H1 (cell line): ENCODE measurements around the gene CISD1. TPM values are rescaled to one million over a fixed set of nuclear protein-coding genes. Genes with fewer than 3 reads are reported as not detected.

Source experiments
- CTCF ChIA-PET: fragments of 300-600 bp; sonication (Branson Sonifier 250); formaldehyde crosslinking; loops from one replicate; lab custom pipeline; 2021; ENCODE audit not compliant: partially characterized antibody; lab: Charles Lee
- POLR2A ChIA-PET: fragments of 300-600 bp; sonication (Branson Sonifier 250); formaldehyde crosslinking; loops from one replicate; lab custom pipeline; 2021; ENCODE audit warnings: inconsistent platforms; ENCODE audit not compliant: partially characterized antibody; lab: Charles Lee
- DNase-seq, 2 experiments: peaks; one replicate each; pipeline versions ENCODE4 v3.0.0 to v3.0.0-alpha.2; 2010 to 2022; ENCODE audit warnings: low spot score in 2 of 2, low read depth in 1 of 2, mixed read lengths in 1 of 2
- FAIRE-seq: peaks from 2 replicates; lab custom pipeline; 2011; peaks lifted over from hg19 to GRCh38; lab: Jason Lieb, UNC
- H2AFZ ChIP-seq: 2 replicates; pipeline ENCODE4 v1.8.1; 2012; ENCODE audit warnings: low read length, inconsistent platforms
- H2AK5ac ChIP-seq: 2 replicates; pipeline ENCODE4 v1.6.1; 2013; ENCODE audit warnings: low read depth, low read length
- H2BK120ac ChIP-seq: replicated peaks from 2 replicates; pipeline ENCODE3; 2013; ENCODE audit warnings: low read depth, low read length, inconsistent platforms
- H2BK12ac ChIP-seq: 2 replicates; pipeline ENCODE4 v1.6.1; 2013; ENCODE audit warnings: low read depth, low read length
- H2BK15ac ChIP-seq: 2 replicates; pipeline ENCODE4 v1.6.1; 2013; ENCODE audit warnings: low read length
- H2BK20ac ChIP-seq: 2 replicates; pipeline ENCODE4 v1.6.1; 2013; ENCODE audit warnings: low read length
- H2BK5ac ChIP-seq: 2 replicates; pipeline ENCODE4 v1.6.1; 2013; ENCODE audit warnings: low read depth, low read length
- H3K14ac ChIP-seq: 2 replicates; pipeline ENCODE4 v1.6.1; 2013; ENCODE audit warnings: inconsistent platforms; ENCODE audit not compliant: insufficient read length
- H3K18ac ChIP-seq: 2 replicates; pipeline ENCODE4 v1.6.1; 2013; ENCODE audit warnings: low read length; ENCODE audit errors: extremely low read depth
- H3K23ac ChIP-seq: 2 replicates; pipeline ENCODE4 v1.6.1; 2013; ENCODE audit warnings: inconsistent platforms; ENCODE audit not compliant: insufficient read length
- H3K23me2 ChIP-seq: 2 replicates; pipeline ENCODE4 v1.6.1; 2013; ENCODE audit warnings: low read depth, low read length
- H3K27ac ChIP-seq: 2 replicates; pipeline ENCODE4 v1.6.1; 2011; ENCODE audit warnings: low read depth, low read length, inconsistent platforms
- H3K27me3 ChIP-seq, 4 experiments: replicated peaks in 1 of 4; 1 replicate in 1 of 4; 2 replicates in 3 of 4; pipeline versions ENCODE4 v1.6.1 to v1.8.1; 2011 to 2013; ENCODE audit warnings: low read length in 3 of 4, mild to moderate bottlenecking in 3 of 4, inconsistent platforms in 2 of 4, mixed read lengths in 2 of 4, moderate library complexity in 1 of 4; ENCODE audit not compliant: control insufficient read depth in 3 of 4, insufficient read depth in 3 of 4; ENCODE audit errors: extremely low read depth in 1 of 4
- H3K36me3 ChIP-seq, 4 experiments: 2 replicates each; pipeline versions ENCODE4 v1.6.1 to v1.8.1; 2011 to 2013; ENCODE audit warnings: mild to moderate bottlenecking in 4 of 4, low read length in 3 of 4, moderate library complexity in 2 of 4, control low read depth in 1 of 4, inconsistent platforms in 1 of 4; ENCODE audit not compliant: insufficient read depth in 4 of 4, control insufficient read depth in 2 of 4
- H3K4ac ChIP-seq: replicated peaks from 2 replicates; pipeline ENCODE3; 2013; ENCODE audit warnings: low read length, low read depth, mixed read lengths, inconsistent platforms; ENCODE audit not compliant: insufficient read length
- H3K4me1 ChIP-seq, 4 experiments: replicated peaks in 1 of 4; 1 replicate in 1 of 4; 2 replicates in 3 of 4; pipeline versions ENCODE4 v1.6.1 to v1.8.1; 2011 to 2013; ENCODE audit warnings: low read length in 3 of 4, inconsistent platforms in 2 of 4, mixed read lengths in 1 of 4; ENCODE audit not compliant: insufficient read depth in 4 of 4, control insufficient read depth in 3 of 4
- H3K4me2 ChIP-seq, 2 experiments: 2 replicates each; pipeline versions ENCODE4 v1.6.1 to v1.8.1; 2011 to 2013; ENCODE audit warnings: low read depth in 2 of 2, low read length in 2 of 2, control low read depth in 1 of 2, inconsistent platforms in 1 of 2, mild to moderate bottlenecking in 1 of 2; ENCODE audit not compliant: insufficient read depth in 1 of 2
- H3K4me3 ChIP-seq, 4 experiments: fragments of 200-600, 300-600 bp in 1 of 4; sonication (generic), shearing (Covaris generic), sonication (Bioruptor Twin) in 1 of 4; 2 replicates each; pipeline versions ENCODE4 v1.5.1 to v1.8.1; 2011 to 2016; ENCODE audit warnings: low read length in 4 of 4, low read depth in 3 of 4, control low read depth in 2 of 4, inconsistent platforms in 2 of 4, mild to moderate bottlenecking in 2 of 4, mixed read lengths in 1 of 4, moderate library complexity in 1 of 4; ENCODE audit not compliant: insufficient read depth in 2 of 4; ENCODE audit errors: extremely low read depth in 1 of 4
- H3K56ac ChIP-seq: replicated peaks from 2 replicates; pipeline ENCODE3; 2013; ENCODE audit warnings: low read depth, mild to moderate bottlenecking, mixed read lengths, low read length, inconsistent platforms; ENCODE audit not compliant: insufficient read length
- H3K79me1 ChIP-seq: 2 replicates; pipeline ENCODE4 v1.6.1; 2013; ENCODE audit warnings: low read depth, low read length, control low read depth
- H3K79me2 ChIP-seq, 2 experiments: 2 replicates each; pipeline versions ENCODE4 v1.6.1 to v1.8.1; 2012 to 2013; ENCODE audit warnings: low read length in 2 of 2, mild to moderate bottlenecking in 2 of 2, inconsistent platforms in 1 of 2; ENCODE audit not compliant: insufficient read depth in 2 of 2, control insufficient read depth in 1 of 2
- H3K9ac ChIP-seq, 4 experiments: replicated peaks in 1 of 4; 1 replicate in 1 of 4; 2 replicates in 3 of 4; pipeline versions ENCODE4 v1.6.1 to v1.8.1; 2011 to 2013; ENCODE audit warnings: low read depth in 3 of 4, low read length in 3 of 4, control low read depth in 2 of 4, mild to moderate bottlenecking in 2 of 4, moderate library complexity in 2 of 4, inconsistent platforms in 1 of 4; ENCODE audit errors: extremely low read depth in 1 of 4
- H3K9me3 ChIP-seq, 2 experiments: 2 replicates each; pipeline versions ENCODE4 v1.6.1 to v1.8.1; 2012 to 2013; ENCODE audit warnings: mild to moderate bottlenecking in 2 of 2, moderate library complexity in 2 of 2, control low read depth in 1 of 2, inconsistent platforms in 1 of 2, low read depth in 1 of 2, low read length in 1 of 2, mixed read lengths in 1 of 2; ENCODE audit not compliant: insufficient read depth in 2 of 2
- H4K20me1 ChIP-seq, 2 experiments: replicated peaks in 1 of 2; 2 replicates each; pipeline versions ENCODE3 to v1.8.1; 2011 to 2013; ENCODE audit warnings: inconsistent platforms in 2 of 2, low read length in 2 of 2, mild to moderate bottlenecking in 1 of 2; ENCODE audit not compliant: insufficient read depth in 2 of 2, control insufficient read depth in 1 of 2
- H4K5ac ChIP-seq: 2 replicates; pipeline ENCODE4 v1.6.1; 2013; ENCODE audit warnings: low read length, low read depth, mixed read lengths, inconsistent platforms; ENCODE audit not compliant: insufficient read length
- H4K8ac ChIP-seq: 2 replicates; pipeline ENCODE4 v1.8.0; 2013; ENCODE audit warnings: mild to moderate bottlenecking, moderate library complexity, low read length, inconsistent platforms; ENCODE audit not compliant: insufficient read depth; ENCODE audit errors: extremely low read depth
- H4K91ac ChIP-seq: replicated peaks from 2 replicates; pipeline ENCODE3; 2013; ENCODE audit warnings: low read length, mixed read lengths, inconsistent platforms; ENCODE audit not compliant: insufficient read length
- SIX5 ChIP-seq: IDR thresholded peaks from 2 replicates; pipeline ENCODE4 v1.6.1; 2011; ENCODE audit warnings: mild to moderate bottlenecking, low read depth, low read length
- WGBS, 2 experiments: shearing (Covaris generic) in 1 of 2; methylation state at CpG; one replicate each; pipeline versions ENCODE4 v1.1.6 to v1.1.7; 2013 to 2015; ENCODE audit warnings: low lambda C conversion rate in 2 of 2, mixed read lengths in 2 of 2, inconsistent platforms in 1 of 2, low coverage in 1 of 2, missing lambda C conversion rate in 1 of 2; ENCODE audit not compliant: insufficient replicate concordance in 2 of 2, insufficient coverage in 1 of 2, insufficient read length in 1 of 2; ENCODE audit errors: extremely low coverage in 1 of 2, missing lambda C conversion rate in 1 of 2; 5-methylcytosine and 5-hydroxymethylcytosine counted together
- polyA plus RNA-seq, 7 experiments: library from polyadenylated mRNA; depleted of rRNA in 3 of 7; stranded (reverse) in 5 of 7; unstranded in 2 of 7; fragments of >200 nt in 5 of 7; fragments of 200-250 nt in 2 of 7; gene quantifications; 1 replicate in 5 of 7; 2 replicates in 1 of 7; 4 replicates in 1 of 7; pipeline versions ENCODE4 v1.2.1 to v1.2.3, GENCODE V29; 2011 to 2013; ENCODE audit warnings: missing spikeins in 2 of 7, mixed read lengths in 2 of 7
- total RNA-seq: library from RNA; stranded (reverse); fragmentation: NEBNext Ultra II Directional; extraction: Animal tissue kit (Norgen Biotek cat#: 25700); gene quantifications from 2 replicates; pipeline ENCODE4 v1.2.1, GENCODE V29; 2021

The CISD1 gene
- total and polyA plus RNA-seq, 2 of the 8 experiments (the other 6 are each of a cell fraction or from before 2014, with no cell fraction given), result 22.6 to 43.2 TPM

- H4K20me1 ChIP-seq, result no peaks in the 10 kb centered on the region
- no peak overlapping the region for H3K18ac ChIP-seq
- H3K56ac ChIP-seq, result no peak overlapping the region
- no peak overlapping the region for H4K8ac ChIP-seq
- POLR2A ChIA-PET, result no interaction called here
- no peak overlapping the region for H2AFZ ChIP-seq
- no peak overlapping the region for H2BK120ac ChIP-seq
- H3K23me2 ChIP-seq, result no peaks in the 10 kb centered on the region
- peaks cover 0 to 16% (median 4%) of the 10 kb centered on the region in 4 experiments; a peak in 4 of 8 replicates for H3K36me3 ChIP-seq
- no peak overlapping the region for H4K5ac ChIP-seq
- no peaks in the 10 kb centered on the region for H3K27me3 ChIP-seq
- no peak overlapping the region for H2BK15ac ChIP-seq
- no peak overlapping the region for H4K91ac ChIP-seq
- FAIRE-seq (no peak), DNase-seq (no peak)
- CTCF ChIA-PET, result interaction anchor here (1.7 kb wide), 1 partner anchor 10 kb away, joined by 4 read pairs; no protein-coding TSS in a partner anchor
- H3K4ac ChIP-seq, result no peak overlapping the region
- H3K9ac ChIP-seq, result peak overlapping the region in 1 of 4 experiments; percentile 13; a peak in 1 of 7 replicates
- no peaks in the 10 kb centered on the region for H3K79me1 ChIP-seq
- 89% methylated on average over 2 of the region's 2 CpGs; no CpG with 5 or more reads in 1 of the 2 experiments for WGBS, 2 experiments
- no peak overlapping the region for H2BK20ac ChIP-seq
- no peak overlapping the region for H3K4me2 ChIP-seq
- H3K79me2 ChIP-seq, result no peaks in the 10 kb centered on the region
- TF ChIP-seq SIX5, result no peak
- H2BK12ac ChIP-seq, result no peak overlapping the region
- H3K4me1 ChIP-seq, result no peaks in the 10 kb centered on the region
- no peak overlapping the region for H2BK5ac ChIP-seq
- no peak overlapping the region for H3K4me3 ChIP-seq
- H3K23ac ChIP-seq, result no peak overlapping the region
- no peaks in the 10 kb centered on the region for H3K9me3 ChIP-seq
- H3K27ac ChIP-seq, result no peak overlapping the region
- H2AK5ac ChIP-seq, result no peak overlapping the region
- no peak overlapping the region for H3K14ac ChIP-seq
Observed at GRCh38 chr10:58281092-58281752, 12.3 kb downstream of the CISD1 start.
